ENCODE data around the gene OMA1. TPM values are rescaled to one million over a fixed set of nuclear protein-coding genes. Genes with fewer than 3 reads are reported as not detected.
"Not testable (repeated sequence)": the region's sequence is repeated elsewhere in the genome, so short reads cannot be mapped to it uniquely, and the experiment has no call there.

Gene OMA1
- 10 to 100 TPM; 13.0 to 23.2 (median 16.6) TPM for polyA plus RNA-seq (ENCODE audit: insufficient read length in 10 of 10)
- long read RNA-seq, donor 1: 0 reads
- long read RNA-seq, donor 2: 0 reads
- long read RNA-seq, donor 3: 0 reads
- long read RNA-seq, donor 4: 0 reads
- long read RNA-seq, donor 5, partial matches to known transcripts: 0 of 1 reads
- long read RNA-seq, donor 5, other reads (novel, unspliced or antisense): 0 of 1 reads
- long read RNA-seq, donor 6: 0 reads
- long read RNA-seq, donor 7: 0 reads
- long read RNA-seq, donor 8: 0 reads
- long read RNA-seq, donor 9: 0 reads

DNA sequence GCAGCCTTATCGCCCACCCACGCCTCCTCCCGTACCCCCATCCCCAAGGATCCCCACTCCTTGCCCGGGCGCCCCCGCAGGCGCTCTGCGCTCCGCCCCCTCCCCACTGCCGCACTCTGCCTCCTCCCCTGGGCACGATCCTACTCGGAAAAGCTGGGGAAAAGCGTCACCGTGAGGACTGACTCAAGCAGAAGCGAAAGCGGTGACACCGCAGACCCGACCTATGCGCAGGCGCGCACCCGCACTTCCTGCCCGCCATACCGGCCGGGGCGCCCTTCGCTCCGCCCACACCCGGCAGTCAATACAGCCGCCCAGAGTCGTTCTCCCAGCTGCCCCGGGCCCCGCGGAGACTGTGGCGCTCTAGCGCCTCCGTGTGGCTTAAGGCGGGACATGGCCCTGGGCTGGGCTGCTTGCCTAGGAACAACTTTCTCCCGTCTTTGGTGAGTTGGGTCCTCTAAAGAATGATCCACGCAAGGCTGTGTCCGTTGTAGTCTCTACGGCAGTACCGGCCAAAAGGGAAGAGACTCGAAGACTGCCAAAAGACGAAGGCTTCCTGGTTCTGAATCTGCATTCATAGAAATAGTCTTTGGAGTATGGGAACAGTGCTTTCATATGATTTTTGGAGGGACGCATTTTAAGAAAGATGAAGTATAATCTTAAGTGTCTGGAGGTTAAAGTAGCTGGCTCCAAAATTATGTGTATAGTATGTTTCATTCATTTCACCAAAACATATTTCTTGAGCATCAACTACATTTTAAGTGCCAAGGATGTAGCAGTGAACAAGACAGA lies at the start of gene OMA1:
Gene OMA1 (minus strand): TSS at position 207 of the 789 bp plus-strand sequence. CDS start 7,432 bp downstream, outside the sequence.
- DNase-seq: peak; percentile 97 to 99 (median 98)

DNA sequence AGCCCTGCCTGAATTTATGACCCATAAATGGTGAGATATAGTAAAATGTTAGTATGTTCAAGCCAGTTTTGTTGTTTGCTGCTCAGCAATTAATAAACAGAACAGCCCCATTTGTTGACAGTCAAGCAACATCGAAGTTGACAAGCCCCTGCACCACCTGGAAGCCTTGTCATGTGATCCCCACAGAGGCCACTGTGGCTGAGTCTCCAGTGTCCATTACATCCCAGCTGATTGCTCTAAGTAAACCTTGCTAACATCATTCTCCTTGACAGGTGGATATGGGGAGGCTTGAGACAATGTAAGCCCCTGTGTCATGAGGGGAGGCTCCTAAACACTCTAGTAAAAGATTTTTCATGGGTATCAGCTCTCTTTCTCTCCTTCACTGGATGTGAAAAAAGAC lies 48.0 kb upstream of the OMA1 start:
- no peak for DNase-seq

DNA sequence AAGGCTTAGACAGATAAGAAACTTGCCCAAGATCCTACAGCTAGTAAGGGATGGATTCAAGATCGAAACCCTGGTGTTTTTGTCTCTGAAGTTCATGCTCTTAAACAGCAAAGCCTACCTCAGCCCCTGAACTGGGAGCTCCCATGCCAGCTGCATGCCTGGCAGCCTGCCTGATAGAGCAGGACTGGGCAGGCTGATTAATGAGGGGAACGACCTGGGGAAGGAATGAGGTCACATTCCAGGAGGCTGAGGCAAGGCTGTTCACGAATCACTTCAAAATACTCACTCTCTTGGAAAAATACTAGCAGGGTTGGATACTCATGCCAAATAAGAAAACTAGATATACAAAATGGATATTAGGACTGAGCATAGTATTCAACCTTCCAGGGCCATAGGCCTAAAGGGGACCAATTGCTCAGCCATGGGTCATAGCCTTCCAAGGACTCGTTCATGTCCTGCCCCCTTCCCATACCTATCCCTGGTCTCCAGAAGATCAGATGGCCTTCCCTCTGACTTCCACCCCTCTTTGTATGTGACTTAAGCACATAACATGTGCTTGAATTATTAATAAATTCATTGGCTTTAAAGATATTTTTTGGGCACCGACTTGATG lies 46.1 kb upstream of the OMA1 start:
- DNase-seq: peak in 2 of 3 donors; percentile 34 to 77

DNA sequence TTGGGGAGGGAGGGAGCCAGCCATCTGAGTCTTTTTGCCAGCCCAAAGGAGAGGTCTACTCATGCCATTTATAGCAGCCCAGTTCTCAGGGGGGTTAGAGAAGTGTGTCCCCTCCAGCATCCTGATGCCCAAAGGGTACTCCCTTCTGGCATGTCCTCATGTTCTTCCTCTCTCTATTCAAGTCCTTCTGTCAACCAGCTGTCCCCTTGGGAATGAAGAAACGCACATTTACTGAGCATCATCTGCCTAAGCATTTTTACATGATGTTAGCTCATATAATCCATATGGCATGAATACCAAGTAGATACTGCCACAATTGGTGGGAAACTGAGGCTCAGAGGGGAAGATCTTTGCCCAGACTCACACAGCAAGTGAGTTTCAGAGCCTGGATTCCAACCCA lies 45.3 kb upstream of the OMA1 start:
- DNase-seq: no peak

GRCh38 chr1:58590019-58590418 lies 43.5 kb upstream of the OMA1 start:
- no peak for DNase-seq

GRCh38 chr1:58588396-58588795 lies 41.9 kb upstream of the OMA1 start:
- no peak for DNase-seq

DNA sequence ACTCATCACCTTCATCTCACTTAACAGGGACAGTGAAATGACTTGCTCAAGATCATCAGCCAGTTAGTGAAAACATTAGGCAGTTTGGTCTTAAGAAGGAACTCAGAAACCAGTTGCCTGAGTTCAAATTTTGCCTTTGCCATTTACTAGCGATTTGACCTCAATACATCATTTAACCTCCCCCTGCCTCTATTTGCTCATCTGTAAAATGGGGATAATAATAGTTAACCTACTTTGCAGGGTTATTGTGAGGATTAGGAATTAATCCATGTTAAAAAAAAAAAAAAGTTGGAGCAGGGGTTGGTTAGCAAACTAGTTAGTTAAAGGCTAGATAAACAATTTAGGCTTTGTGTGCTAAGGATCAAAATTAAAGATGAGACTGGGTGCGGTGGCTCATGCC lies 41.1 kb upstream of the OMA1 start:
- no peak for DNase-seq

- DNase-seq: peak in 1 of 3 donors; percentile 33
Measured at GRCh38 chr1:58586271-58586670, 39.7 kb upstream of the OMA1 start.

- DNase-seq: no peak
Measured at GRCh38 chr1:58585581-58586151, 39.1 kb upstream of the OMA1 start.

DNA sequence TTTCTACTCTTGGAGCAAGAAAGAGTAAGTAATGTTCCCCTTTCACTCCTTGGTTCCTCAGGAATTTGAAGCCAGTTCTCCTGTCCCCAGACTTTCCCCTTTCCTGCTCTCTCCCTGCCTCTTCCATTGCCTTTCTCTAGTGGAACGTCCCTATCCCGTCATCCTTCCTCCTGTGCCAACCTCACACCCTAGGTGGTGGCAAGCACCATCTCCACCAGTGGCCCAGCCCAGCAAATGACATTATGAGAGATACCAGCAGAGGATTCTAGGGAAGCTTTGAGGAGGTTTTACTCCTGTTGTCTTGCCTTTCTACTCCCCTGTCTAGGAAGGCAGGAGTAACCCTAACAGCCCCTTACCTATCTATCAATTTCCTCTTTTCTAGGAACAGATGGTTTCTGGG lies 38.6 kb upstream of the OMA1 start:
- DNase-seq: no peak

GRCh38 chr1:58584082-58584895 lies 37.8 kb upstream of the OMA1 start:
- DNase-seq: peak in 1 of 3 donors; percentile 89

DNA sequence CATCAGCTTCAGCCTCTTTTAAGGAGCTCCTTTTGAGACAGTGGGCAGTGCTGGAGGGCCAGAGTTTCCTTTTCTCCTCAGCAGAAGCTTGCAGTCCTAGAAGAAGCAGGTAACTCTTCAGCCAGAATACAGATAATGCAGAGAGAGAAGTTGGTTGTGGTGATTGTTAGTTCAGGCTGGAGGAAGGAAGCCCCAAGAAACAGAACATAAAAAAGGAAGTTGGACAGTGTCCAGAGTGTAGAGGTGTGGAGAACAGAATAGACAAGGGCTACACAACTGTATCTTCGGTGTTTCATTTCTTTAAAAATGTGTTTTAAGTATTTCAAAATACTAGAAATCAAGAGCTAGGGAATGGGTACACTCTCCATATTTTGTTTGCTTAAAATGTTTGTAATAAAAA lies 37.0 kb upstream of the OMA1 start:
- no peak for DNase-seq

- not testable (repeated sequence) for DNase-seq
Measured at GRCh38 chr1:58582143-58582542, 35.6 kb upstream of the OMA1 start.

- DNase-seq: no peak
Measured at GRCh38 chr1:58581641-58582040, 35.1 kb upstream of the OMA1 start.

GRCh38 chr1:58580186-58580585 lies 33.7 kb upstream of the OMA1 start:
- no peak for DNase-seq

DNA sequence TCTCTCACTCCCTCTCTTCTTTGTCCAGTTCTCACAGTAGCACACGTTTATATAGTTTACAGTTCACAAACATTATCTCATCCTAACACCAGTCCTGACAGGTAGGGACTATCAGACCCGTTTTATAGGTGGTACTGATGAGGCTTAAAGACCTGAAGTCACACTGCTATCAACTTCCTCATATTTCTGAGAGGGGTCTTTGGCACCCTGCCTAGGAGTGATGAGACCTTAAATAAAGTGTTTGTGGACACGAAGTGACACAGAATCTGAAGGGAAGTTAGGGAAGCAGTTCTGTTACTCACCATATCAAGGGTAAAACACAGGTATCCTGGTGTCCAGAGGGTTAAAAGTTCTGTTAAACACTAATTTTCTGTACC lies 31.1 kb upstream of the OMA1 start:
- no peak for DNase-seq

DNA sequence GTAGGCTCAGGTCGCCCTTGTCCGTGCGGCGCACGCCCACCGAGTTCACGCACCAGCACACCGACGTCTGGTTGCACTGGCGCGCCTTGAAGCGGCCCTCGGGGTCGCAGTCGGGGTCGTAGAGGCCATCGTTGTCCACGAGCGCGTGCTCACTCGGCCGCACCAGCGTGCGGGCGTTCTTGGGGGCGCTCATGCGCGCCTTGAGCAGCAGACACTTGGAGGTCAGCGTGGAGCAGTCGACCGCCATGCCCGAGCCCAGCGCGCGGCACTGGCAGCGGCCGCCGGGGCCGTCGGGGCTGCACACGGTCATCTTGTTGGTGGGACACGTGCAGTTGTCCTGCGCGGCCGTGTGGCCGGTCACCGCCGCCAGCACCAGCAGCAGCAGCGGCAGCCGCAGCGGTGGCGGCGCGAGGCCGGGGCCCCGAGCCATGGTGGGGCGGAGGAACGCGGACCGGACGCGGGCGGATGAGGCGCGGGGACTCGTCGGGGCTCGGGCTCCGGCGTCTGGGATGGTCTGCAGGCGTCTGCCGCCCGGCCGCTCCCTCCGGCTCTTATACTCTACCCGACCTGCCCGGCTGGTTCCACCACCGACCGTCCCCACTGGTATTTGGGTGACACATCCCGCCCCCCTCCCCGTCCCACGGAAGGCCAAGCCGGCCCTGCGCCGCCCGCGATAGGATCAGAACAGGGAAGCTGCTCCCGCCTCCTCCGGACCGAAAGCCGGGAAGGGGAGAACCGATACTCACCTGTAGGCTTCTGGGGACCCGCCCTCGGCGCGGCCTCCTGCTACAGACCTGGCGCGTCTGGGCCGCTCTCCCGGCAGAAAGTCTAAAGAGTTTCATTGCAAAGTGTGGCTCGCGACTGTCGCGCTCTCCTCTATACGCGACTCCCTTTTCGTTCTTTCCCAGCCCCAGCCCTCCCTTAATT lies 30.5 kb upstream of the OMA1 start, which contains the start of gene TACSTD2:
Gene TACSTD2 (minus strand): TSS at position 526 of the 927 bp plus-strand sequence. CDS start 96 bp downstream, at position 430.
- peak in 1 of 3 donors; percentile 52 for DNase-seq

GRCh38 chr1:58576325-58576726 lies 29.8 kb upstream of the OMA1 start:
- peak in 1 of 3 donors; percentile 44 for DNase-seq

DNA sequence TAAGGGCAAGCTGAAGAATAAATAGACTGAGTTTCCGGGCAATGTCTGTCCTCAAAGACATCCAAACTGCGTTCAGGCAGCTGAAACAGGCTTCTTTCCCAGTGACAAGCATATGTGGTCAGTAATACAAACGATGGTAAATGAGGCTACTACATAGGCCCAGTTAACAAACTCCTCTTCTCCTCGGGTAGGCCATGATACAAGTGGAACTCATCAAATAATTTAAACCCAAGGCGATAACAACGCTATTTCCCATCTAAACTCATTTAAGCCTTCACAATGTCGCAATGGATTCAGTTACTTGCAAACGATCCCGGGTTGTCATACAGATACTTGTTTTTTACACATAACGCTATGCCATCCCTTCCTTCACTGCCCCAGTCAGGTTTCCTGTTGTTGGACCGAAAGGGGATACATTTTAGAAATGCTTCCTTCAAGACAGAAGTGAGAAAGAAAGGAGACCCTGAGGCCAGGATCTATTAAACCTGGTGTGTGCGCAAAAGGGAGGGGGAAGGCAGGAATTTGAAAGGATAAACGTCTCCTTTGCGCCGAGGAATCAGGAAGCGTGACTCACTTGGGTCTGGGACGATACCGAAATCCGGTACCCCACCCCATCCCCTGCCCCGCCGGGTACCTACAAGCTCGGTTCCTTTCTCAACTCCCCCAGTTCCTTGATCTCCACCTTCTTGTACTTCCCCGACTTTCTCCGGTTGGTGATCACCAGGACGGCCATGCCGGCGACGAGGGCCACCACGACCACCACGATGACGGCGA lies 29.2 kb upstream of the OMA1 start:
- no peak for DNase-seq
